AG04450 (cell line): ENCODE measurements around the gene LILRB4. TPM values are rescaled to one million over a fixed set of nuclear protein-coding genes. Genes with fewer than 3 reads are reported as not detected.
"Not testable (repeated sequence)": the region's sequence is repeated elsewhere in the genome, so short reads cannot be mapped to it uniquely, and the experiment has no call there.

Source experiments
- CTCF ChIA-PET: fragments of 300-600, 350-600 bp; formaldehyde crosslinking; extraction: SDS; loops from one replicate; lab custom pipeline; 2022; ENCODE audit warnings: antibody characterized with exemption, inconsistent platforms; lab: Charles Lee
- POLR2A ChIA-PET: fragments of 350-600 bp; formaldehyde crosslinking; extraction: SDS; loops from one replicate; lab custom pipeline; 2021; ENCODE audit warnings: antibody characterized with exemption, inconsistent platforms; lab: Yijun Ruan, JAX
- DNase-seq: peaks from one replicate; pipeline ENCODE4 v3.0.0-alpha.2; 2011; ENCODE audit warnings: low read depth, low spot score
- H3K27ac ChIP-seq: one replicate; pipeline ENCODE4 v1.5.1; 2012; ENCODE audit warnings: low read depth, low read length, control low read depth
- H3K27me3 ChIP-seq: one replicate; pipeline ENCODE4 v1.6.0; 2012; ENCODE audit warnings: low read length; ENCODE audit not compliant: control insufficient read depth, insufficient read depth
- H3K4me3 ChIP-seq: 2 replicates; pipeline ENCODE4 v1.5.1; 2011; ENCODE audit warnings: mild to moderate bottlenecking, low read depth, low read length, control low read depth
- H3K9me3 ChIP-seq: 2 replicates; pipeline ENCODE4 v1.5.1; 2012; ENCODE audit warnings: low read length; ENCODE audit not compliant: control insufficient read depth, insufficient read depth
- polyA plus RNA-seq: library from polyadenylated mRNA; depleted of rRNA; stranded (reverse); fragments of >200 nt; gene quantifications from 2 replicates; pipeline ENCODE4 v1.2.3, GENCODE V29; 2011; rRNA removed
- small RNA-seq: library from RNA; depleted of rRNA; stranded (forward); fragments of <200 nt; gene quantifications from one replicate; pipeline ENCODE3, GENCODE V24; 2012; ENCODE audit warnings: low read depth; ENCODE audit not compliant: insufficient read length
- TF ChIP-seq, protein P1 (sequence below): IDR thresholded peaks from 2 replicates; pipeline ENCODE4 v1.5.1; 2011; ENCODE audit warnings: low read depth, low read length, control low read depth, inconsistent platforms

Gene LILRB4
- polyA plus RNA-seq, 1 experiment: 0.06 TPM

- Histone ChIP-seq H3K9me3 (peaks cover 71% of the 10 kb centered on the region), H3K27me3 (no peaks in the 10 kb centered on the region), H3K27ac (no peak overlapping the region), H3K4me3 (no peak overlapping the region)
- ChIA-PET CTCF (no interaction called here), POLR2A (no interaction called here)
- TF ChIP-seq, protein P1, sequence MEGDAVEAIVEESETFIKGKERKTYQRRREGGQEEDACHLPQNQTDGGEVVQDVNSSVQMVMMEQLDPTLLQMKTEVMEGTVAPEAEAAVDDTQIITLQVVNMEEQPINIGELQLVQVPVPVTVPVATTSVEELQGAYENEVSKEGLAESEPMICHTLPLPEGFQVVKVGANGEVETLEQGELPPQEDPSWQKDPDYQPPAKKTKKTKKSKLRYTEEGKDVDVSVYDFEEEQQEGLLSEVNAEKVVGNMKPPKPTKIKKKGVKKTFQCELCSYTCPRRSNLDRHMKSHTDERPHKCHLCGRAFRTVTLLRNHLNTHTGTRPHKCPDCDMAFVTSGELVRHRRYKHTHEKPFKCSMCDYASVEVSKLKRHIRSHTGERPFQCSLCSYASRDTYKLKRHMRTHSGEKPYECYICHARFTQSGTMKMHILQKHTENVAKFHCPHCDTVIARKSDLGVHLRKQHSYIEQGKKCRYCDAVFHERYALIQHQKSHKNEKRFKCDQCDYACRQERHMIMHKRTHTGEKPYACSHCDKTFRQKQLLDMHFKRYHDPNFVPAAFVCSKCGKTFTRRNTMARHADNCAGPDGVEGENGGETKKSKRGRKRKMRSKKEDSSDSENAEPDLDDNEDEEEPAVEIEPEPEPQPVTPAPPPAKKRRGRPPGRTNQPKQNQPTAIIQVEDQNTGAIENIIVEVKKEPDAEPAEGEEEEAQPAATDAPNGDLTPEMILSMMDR: no peak
- DNase-seq: no peak
Measured at GRCh38 chr19:54704928-54705327, 42.1 kb downstream of the LILRB4 start.

- H3K9me3 ChIP-seq: peaks cover 69% of the 10 kb centered on the region
- ChIA-PET CTCF (no interaction called here), POLR2A (no interaction called here)
- H3K27me3 ChIP-seq: no peaks in the 10 kb centered on the region
- H3K4me3 ChIP-seq: no peak overlapping the region
- no peak overlapping the region for H3K27ac ChIP-seq
- TF ChIP-seq, protein P1: no peak
- DNase-seq: no peak
Measured at GRCh38 chr19:54707962-54708361, 45.2 kb downstream of the LILRB4 start.

DNA sequence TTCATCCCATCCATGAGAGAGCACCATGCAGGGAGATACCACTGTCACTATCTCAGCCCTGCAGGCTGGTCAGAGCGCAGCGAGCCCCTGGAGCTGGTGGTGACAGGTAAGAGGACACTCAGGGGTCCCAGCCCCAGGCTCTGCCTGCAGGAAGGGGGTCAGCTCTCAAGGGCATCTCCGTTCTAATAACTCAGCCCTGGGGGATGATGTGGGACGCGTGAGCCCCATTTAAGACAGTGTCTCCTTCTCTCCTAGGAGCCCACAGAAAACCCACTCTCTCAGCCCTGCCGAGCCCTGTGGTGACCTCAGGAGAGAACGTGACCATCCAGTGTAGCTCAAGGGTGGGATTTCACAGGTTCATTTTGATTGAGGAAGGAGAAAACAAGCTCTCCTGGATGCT, 46.0 kb downstream of the LILRB4 start:
- Histone ChIP-seq H3K4me3 (no peak overlapping the region), H3K27ac (no peak overlapping the region), H3K9me3 (peaks cover 66% of the 10 kb centered on the region), H3K27me3 (no peaks in the 10 kb centered on the region)
- ChIA-PET POLR2A (no interaction called here), CTCF (no interaction called here)
- no peak for DNase-seq
- TF ChIP-seq, protein P1: no peak

DNA sequence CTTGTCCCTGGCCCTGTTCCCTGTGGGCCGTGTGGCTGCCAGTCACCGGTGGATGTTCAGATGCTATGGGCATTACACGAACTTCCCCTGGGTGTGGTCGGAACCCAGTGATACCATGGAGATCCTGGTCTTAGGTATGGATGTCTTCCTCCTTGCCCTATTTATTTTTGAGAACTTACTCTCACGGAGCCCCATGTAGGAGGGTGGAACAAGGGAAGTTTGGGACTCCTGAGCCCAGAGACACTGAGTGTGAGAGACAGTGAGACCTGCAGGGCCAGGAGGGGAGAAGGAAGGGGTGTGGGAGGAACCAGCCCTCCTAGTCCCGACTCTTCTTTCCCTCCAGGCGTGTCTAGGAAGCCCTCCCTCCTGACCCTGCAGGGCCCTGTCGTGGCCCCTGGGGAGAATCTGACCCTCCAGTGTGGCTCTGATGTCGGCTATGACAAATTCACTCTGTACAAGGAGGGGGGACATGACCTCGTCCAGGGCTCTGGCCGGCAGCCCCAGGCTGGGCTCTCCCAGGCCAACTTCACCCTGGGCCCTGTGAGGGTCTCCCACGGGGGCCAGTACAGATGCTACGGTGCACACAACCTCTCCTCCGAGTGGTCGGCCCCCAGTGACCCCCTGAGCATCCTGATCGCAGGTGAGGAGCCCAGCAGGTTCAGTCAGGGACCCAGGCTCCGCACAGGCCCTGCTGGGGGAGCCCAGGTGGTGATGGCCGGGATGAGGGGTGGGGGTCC, 46.6 kb downstream of the LILRB4 start:
- TF ChIP-seq, protein P1: no peak
- Histone ChIP-seq H3K4me3 (no peak overlapping the region), H3K9me3 (peaks cover 60% of the 10 kb centered on the region), H3K27ac (no peak overlapping the region), H3K27me3 (no peaks in the 10 kb centered on the region)
- POLR2A ChIA-PET: no interaction called here
- CTCF ChIA-PET: no interaction called here
- no peak for DNase-seq

DNA sequence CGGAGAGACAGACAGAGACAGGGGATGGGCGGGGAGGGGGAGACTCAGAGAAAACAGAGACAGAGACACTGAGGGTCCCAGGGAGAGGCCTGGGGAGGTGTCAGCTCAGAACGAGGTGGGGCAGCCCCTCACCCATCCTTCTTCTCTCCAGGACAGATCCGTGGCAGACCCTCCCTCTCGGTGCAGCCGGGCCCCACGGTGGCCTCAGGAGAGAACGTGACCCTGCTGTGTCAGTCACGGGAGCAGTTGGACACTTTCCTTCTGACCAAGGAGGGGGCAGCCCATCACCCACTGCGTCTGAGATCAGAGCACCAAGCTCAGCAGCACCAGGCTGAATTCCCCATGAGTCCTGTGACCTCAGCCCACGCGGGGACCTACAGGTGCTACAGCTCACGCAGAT, 47.2 kb downstream of the LILRB4 start:
- CTCF ChIA-PET, H3K27me3 ChIP-seq, POLR2A ChIA-PET, H3K27ac ChIP-seq, DNase-seq, H3K4me3 ChIP-seq: not testable (repeated sequence)
- H3K9me3 ChIP-seq: peaks cover 58% of the 10 kb centered on the region

Small RNA genes within 50 kb of the gene (small RNA-seq; reads per million reads assigned to genes)
- not detected for gene AC245036.3
- not detected for gene AC245128.2
- gene MIR8061: not detected

Other genes with a start within 250 kb of the LILRB4 start
- not detected in 2 replicates for gene TTYH1, start 247.5 kb upstream of the LILRB4 start, polyA plus RNA-seq
- 16.1 and 25.2 TPM in 2 replicates for gene LENG8, start 213.8 kb upstream of the LILRB4 start, polyA plus RNA-seq
- 0.63 and 1.3 TPM in 2 replicates for gene LENG9, start 199.2 kb upstream of the LILRB4 start, polyA plus RNA-seq
- gene CDC42EP5, start 189.7 kb upstream of the LILRB4 start, polyA plus RNA-seq: 12.3 and 17.7 TPM in 2 replicates
- gene LAIR2, start 160.2 kb upstream of the LILRB4 start, polyA plus RNA-seq: not detected in 2 replicates
- not detected in 2 replicates for gene LILRA2, start 89.2 kb upstream of the LILRB4 start, polyA plus RNA-seq
- not detected in 2 replicates for gene LILRA1, start 69.4 kb upstream of the LILRB4 start, polyA plus RNA-seq
- gene LILRB1, start 32.5 kb upstream of the LILRB4 start, polyA plus RNA-seq: not detected in 2 replicates
- not detected in 2 replicates for gene KIR3DL3, start 61.5 kb downstream of the LILRB4 start, polyA plus RNA-seq
- not detected in 2 replicates for gene KIR2DL3, start 75.5 kb downstream of the LILRB4 start, polyA plus RNA-seq
- gene KIR2DL1, start 106.8 kb downstream of the LILRB4 start, polyA plus RNA-seq: not detected in 2 replicates
- gene KIR2DL4, start 140.6 kb downstream of the LILRB4 start, polyA plus RNA-seq: not detected in 2 replicates
- not detected in 2 replicates for gene KIR3DL1, start 153.5 kb downstream of the LILRB4 start, polyA plus RNA-seq
- gene KIR2DS4, start 169.7 kb downstream of the LILRB4 start, polyA plus RNA-seq: not detected in 2 replicates
- not detected in 2 replicates for gene KIR3DL2, start 187.5 kb downstream of the LILRB4 start, polyA plus RNA-seq
- gene FCAR, start 211.2 kb downstream of the LILRB4 start, polyA plus RNA-seq: not detected in 2 replicates
- gene NCR1, start 243.2 kb downstream of the LILRB4 start, polyA plus RNA-seq: not detected in 2 replicates